Fibroblast of villous mesenchyme (primary cell): Measurements from ENCODE around the gene PTPRJ. TPM values are rescaled to one million over a fixed set of nuclear protein-coding genes. Genes with fewer than 3 reads are reported as not detected.

Experiments
- DNase-seq: peaks from one replicate; pipeline ENCODE4 v3.0.0-alpha.2; 2010; ENCODE audit warnings: low read depth
- H3K4me3 ChIP-seq: 2 replicates; pipeline ENCODE4 v1.5.1; 2011; ENCODE audit warnings: low read depth, mild to moderate bottlenecking, low read length
- CTCF ChIP-seq: IDR thresholded peaks from 2 replicates; pipeline ENCODE4 v1.5.1; 2012; ENCODE audit warnings: low read depth, mild to moderate bottlenecking, low read length; ENCODE audit not compliant: insufficient read depth
- total RNA-seq: library from RNA; depleted of rRNA; stranded (reverse); fragments of >200 nt; gene quantifications from 2 replicates; pipeline ENCODE4 v1.2.3, GENCODE V29; 2012

The PTPRJ gene
- total RNA-seq, 1 donor, result 29.8 TPM

- no peak for TF ChIP-seq CTCF
- no peak for DNase-seq
- no peak overlapping the region for H3K4me3 ChIP-seq
Measured at GRCh38 chr11:48085688-48086087, 105.3 kb downstream of the PTPRJ start.

- DNase-seq, result no peak
- no peak for TF ChIP-seq CTCF
- no peak overlapping the region for H3K4me3 ChIP-seq
Measured at GRCh38 chr11:48087422-48087821, 107.1 kb downstream of the PTPRJ start.

GRCh38 chr11:48087974-48088681 is 107.8 kb downstream of the PTPRJ start:
- DNase-seq, result no peak
- H3K4me3 ChIP-seq, result no peak overlapping the region
- TF ChIP-seq CTCF, result no peak

GRCh38 chr11:48088682-48089050 is 108.3 kb downstream of the PTPRJ start:
- no peak for TF ChIP-seq CTCF
- DNase-seq, result no peak
- no peak overlapping the region for H3K4me3 ChIP-seq

- no peak for TF ChIP-seq CTCF
Measured at GRCh38 chr11:48090174-48090573, 109.8 kb downstream of the PTPRJ start.

GRCh38 chr11:48091426-48092102 is 111.2 kb downstream of the PTPRJ start:
- no peak for TF ChIP-seq CTCF
- no peak overlapping the region for H3K4me3 ChIP-seq
- DNase-seq, result no peak

More at GRCh38 chr11:48090174-48090573, 109.8 kb downstream of the PTPRJ start:
- no peak for DNase-seq
- H3K4me3 ChIP-seq, result no peak overlapping the region
